Activated gamma-delta T cell (primary cell): Measurements from ENCODE around the gene MPHOSPH6.
"Not testable (repeated sequence)": the region's sequence is repeated elsewhere in the genome, so short reads cannot be mapped to it uniquely, and the experiment has no call there.

ENCODE experiments used
- DNase-seq: peaks from one replicate; lab custom pipeline; 2025; lab: John Stamatoyannopoulos, UW
- total RNA-seq, 2 donors: gene quantifications; one replicate each; lab custom pipeline; 2026; lab: John Stamatoyannopoulos, UW

MPHOSPH6 gene
- 14.2 to 20.7 reads per million in 2 donors for total RNA-seq

- DNase-seq: peak; percentile 89
Measured at GRCh38 chr16:82169861-82170845, at the start of gene MPHOSPH6. Gene MPHOSPH6 (minus strand): TSS chr16:82170224. CDS start chr16:82170175, 49 bp downstream.

- DNase-seq: no peak
Measured at GRCh38 chr16:82219298-82219697, 49.3 kb upstream of the MPHOSPH6 start.

- not testable (repeated sequence) for DNase-seq
Measured at GRCh38 chr16:82209314-82209713, 39.3 kb upstream of the MPHOSPH6 start.

GRCh38 chr16:82203198-82203597 is 33.2 kb upstream of the MPHOSPH6 start:
- DNase-seq: no peak

GRCh38 chr16:82201926-82202325 is 31.9 kb upstream of the MPHOSPH6 start:
- no peak for DNase-seq

- DNase-seq: no peak
Measured at GRCh38 chr16:82201351-82201750, 31.3 kb upstream of the MPHOSPH6 start.

GRCh38 chr16:82199209-82199608 is 29.2 kb upstream of the MPHOSPH6 start:
- DNase-seq: no peak

GRCh38 chr16:82197540-82198240 is 27.7 kb upstream of the MPHOSPH6 start:
- DNase-seq: no peak

- DNase-seq: no peak
Measured at GRCh38 chr16:82195917-82196494, 26.0 kb upstream of the MPHOSPH6 start.

GRCh38 chr16:82194086-82194485 is 24.1 kb upstream of the MPHOSPH6 start:
- no peak for DNase-seq

- DNase-seq: no peak
Measured at GRCh38 chr16:82192665-82193064, 22.6 kb upstream of the MPHOSPH6 start.

GRCh38 chr16:82190386-82190785 is 20.4 kb upstream of the MPHOSPH6 start:
- no peak for DNase-seq

GRCh38 chr16:82187829-82188228 is 17.8 kb upstream of the MPHOSPH6 start:
- no peak for DNase-seq

- no peak for DNase-seq
Measured at GRCh38 chr16:82185012-82185411, 15.0 kb upstream of the MPHOSPH6 start.

GRCh38 chr16:82184213-82184612 is 14.2 kb upstream of the MPHOSPH6 start:
- DNase-seq: no peak

GRCh38 chr16:82183004-82183397 is 13.0 kb upstream of the MPHOSPH6 start:
- DNase-seq: no peak

- DNase-seq: no peak
Measured at GRCh38 chr16:82182266-82183003, 12.4 kb upstream of the MPHOSPH6 start.

- DNase-seq: no peak
Measured at GRCh38 chr16:82181461-82182185, 11.6 kb upstream of the MPHOSPH6 start.

- DNase-seq: no peak
Measured at GRCh38 chr16:82178352-82178751, 8.3 kb upstream of the MPHOSPH6 start.

- DNase-seq: no peak
Measured at GRCh38 chr16:82177555-82177954, 7.5 kb upstream of the MPHOSPH6 start.

- no peak for DNase-seq
Measured at GRCh38 chr16:82176204-82176603, 6.2 kb upstream of the MPHOSPH6 start.
